Measurements from ENCODE around the gene ZMIZ1. TPM values are rescaled to one million over a fixed set of nuclear protein-coding genes. Genes with fewer than 3 reads are reported as not detected.

ZMIZ1 gene
- total RNA-seq, 1 donor from 2014 or later = 93.9 TPM

- H3K27me3 Mint-ChIP-seq = no peaks in the 10 kb centered on the region
- TF ChIP-seq CTCF (IDR thresholded peaks at IDR 0.05) = no peak
- ATAC-seq (ENCODE audit: low read depth) (no peak), DNase-seq (no peak)
- intact Hi-C loops (cut with micrococcal nuclease) = loop anchor here (1.0 kb wide), 2 partner anchors 8 to 13 kb away; no protein-coding TSS in a partner anchor
- no peak overlapping the region for H3K4me3 Mint-ChIP-seq
- no peaks in the 10 kb centered on the region for H3K9me3 Mint-ChIP-seq
- CTCF ChIA-PET = interaction anchor here (0.8 kb wide), 1 partner anchor 61 kb away, joined by 3 read pairs; no protein-coding TSS in a partner anchor
- peaks cover 11% of the 10 kb centered on the region for H3K36me3 Mint-ChIP-seq (ENCODE audit: low read depth)
- H3K27ac Mint-ChIP-seq = peak overlapping the region; percentile 60
- peaks cover 95% of the 10 kb centered on the region for H3K4me1 Mint-ChIP-seq
- POLR2A ChIA-PET = interaction anchor here (20.1 kb wide), 1 partner anchor 16 kb away, joined by 311 read pairs; no protein-coding TSS in a partner anchor
Measured at GRCh38 chr10:79262959-79263746, 194.4 kb downstream of the ZMIZ1 start.

- Mint-ChIP-seq H3K36me3 (ENCODE audit: low read depth) (peaks cover 9% of the 10 kb centered on the region), H3K4me1 (peaks cover 93% of the 10 kb centered on the region), H3K4me3 (no peak overlapping the region), H3K27me3 (no peaks in the 10 kb centered on the region), H3K9me3 (no peaks in the 10 kb centered on the region), H3K27ac (peak overlapping the region; percentile 60)
- ChIA-PET POLR2A (interaction anchor here (6.9 to 20.1 kb wide), 2 partner anchors 17 to 22 kb away, joined by 57 to 311 read pairs; no protein-coding TSS in a partner anchor), CTCF (no interaction called here)
- intact Hi-C loops (cut with micrococcal nuclease) = loop anchor here (1.0 kb wide), 1 partner anchor 9 kb away; no protein-coding TSS in a partner anchor
- ATAC-seq (ENCODE audit: low read depth) = no peak
- no peak for TF ChIP-seq CTCF (IDR thresholded peaks at IDR 0.05)
- no peak for DNase-seq
Measured at GRCh38 chr10:79263939-79264338, 195.2 kb downstream of the ZMIZ1 start.

- DNase-seq = no peak
- H3K27ac Mint-ChIP-seq = no peak overlapping the region
- ChIA-PET CTCF (no interaction called here), POLR2A (interaction anchor here (0.6 to 20.1 kb wide), 5 partner anchors 9 to 63 kb away, joined by 3 to 311 read pairs (median 13); no protein-coding TSS in a partner anchor)
- H3K9me3 Mint-ChIP-seq = no peaks in the 10 kb centered on the region
- no peak overlapping the region for H3K4me3 Mint-ChIP-seq
- H3K27me3 Mint-ChIP-seq = no peaks in the 10 kb centered on the region
- peaks cover 92% of the 10 kb centered on the region for H3K4me1 Mint-ChIP-seq
- no peak for ATAC-seq (ENCODE audit: low read depth)
- TF ChIP-seq CTCF (IDR thresholded peaks at IDR 0.05) = no peak
- peaks cover 5% of the 10 kb centered on the region for H3K36me3 Mint-ChIP-seq (ENCODE audit: low read depth)
- intact Hi-C loops (cut with micrococcal nuclease) = no loop called here
Measured at GRCh38 chr10:79264942-79265341, 196.2 kb downstream of the ZMIZ1 start.

- peak overlapping the region; percentile 92 for H3K27ac Mint-ChIP-seq
- H3K27me3 Mint-ChIP-seq = no peaks in the 10 kb centered on the region
- H3K4me1 Mint-ChIP-seq = peaks cover 95% of the 10 kb centered on the region
- ChIA-PET POLR2A (interaction anchor here (0.9 to 20.1 kb wide), 7 partner anchors 9 to 31 kb away, joined by 3 to 311 read pairs (median 6); no protein-coding TSS in a partner anchor), CTCF (no interaction called here)
- peak overlapping the region; percentile 69 for H3K4me3 Mint-ChIP-seq
- TF ChIP-seq CTCF (IDR thresholded peaks at IDR 0.05) = no peak
- intact Hi-C loops (cut with micrococcal nuclease) = loop anchor here (1.0 kb wide), 4 partner anchors 16 to 81 kb away; partner anchors contain the start of gene PPIF
- H3K9me3 Mint-ChIP-seq = no peaks in the 10 kb centered on the region
- peak; percentile 43 for DNase-seq
- no peaks in the 10 kb centered on the region for H3K36me3 Mint-ChIP-seq (ENCODE audit: low read depth)
- peak; percentile 76 for ATAC-seq (ENCODE audit: low read depth)
Measured at GRCh38 chr10:79266084-79266483, 197.3 kb downstream of the ZMIZ1 start.
